Omental fat pad (tissue), 4 donors: Measurements from ENCODE around the gene PLCG1. TPM values are rescaled to one million over a fixed set of nuclear protein-coding genes. Genes with fewer than 3 reads are reported as not detected.

Source experiments
- ATAC-seq: fragments of 150-250 bp; one replicate; pipeline ENCODE4 v1.9.1; 2016; ENCODE audit warnings: mild to moderate bottlenecking, moderate library complexity; ENCODE audit not compliant: low FRiP score
- DNase-seq: peaks from one replicate; pipeline ENCODE4 v3.0.0-alpha.2; 2019; ENCODE audit warnings: low spot score
- total RNA-seq, 4 donors: library from RNA; depleted of rRNA; stranded (reverse); fragments of >200 nt; gene quantifications; one replicate each; pipeline ENCODE4 v1.1.0, GENCODE V29; 2016
- TF ChIP-seq, protein P1 (sequence below), 3 donors: fragments of 450-650 bp; IDR thresholded peaks; one replicate each; pipeline ENCODE4 v1.5.1; 2016 to 2017; ENCODE audit warnings: antibody characterized with exemption in 3 of 3, mild to moderate bottlenecking in 3 of 3, moderate library complexity in 2 of 3

PLCG1 gene
- total RNA-seq, 4 donors from 2014 or later: 43.9 to 189 (median 63.1) TPM

DNA sequence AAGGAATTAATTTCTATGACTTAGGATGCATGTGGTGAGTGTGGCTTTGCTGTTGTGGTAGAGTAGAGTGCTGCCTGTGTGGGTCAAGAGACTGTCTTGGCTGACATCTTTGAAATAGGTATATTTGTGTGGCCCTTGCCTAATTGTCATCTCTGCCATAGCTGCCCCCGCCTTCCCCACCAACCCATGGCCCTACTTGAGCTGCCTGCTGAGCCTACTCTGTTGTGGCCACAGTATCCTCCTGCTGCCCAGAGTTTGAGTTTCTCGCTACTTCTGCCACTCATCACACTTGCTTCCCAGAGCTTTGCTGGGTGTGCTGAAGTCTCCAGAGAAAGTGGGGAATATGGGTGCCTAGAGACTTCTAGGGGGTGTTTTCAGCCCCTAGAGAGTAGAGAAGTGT lies 8.0 kb downstream of the PLCG1 start:
- ATAC-seq (no peak), DNase-seq (no peak)

DNA sequence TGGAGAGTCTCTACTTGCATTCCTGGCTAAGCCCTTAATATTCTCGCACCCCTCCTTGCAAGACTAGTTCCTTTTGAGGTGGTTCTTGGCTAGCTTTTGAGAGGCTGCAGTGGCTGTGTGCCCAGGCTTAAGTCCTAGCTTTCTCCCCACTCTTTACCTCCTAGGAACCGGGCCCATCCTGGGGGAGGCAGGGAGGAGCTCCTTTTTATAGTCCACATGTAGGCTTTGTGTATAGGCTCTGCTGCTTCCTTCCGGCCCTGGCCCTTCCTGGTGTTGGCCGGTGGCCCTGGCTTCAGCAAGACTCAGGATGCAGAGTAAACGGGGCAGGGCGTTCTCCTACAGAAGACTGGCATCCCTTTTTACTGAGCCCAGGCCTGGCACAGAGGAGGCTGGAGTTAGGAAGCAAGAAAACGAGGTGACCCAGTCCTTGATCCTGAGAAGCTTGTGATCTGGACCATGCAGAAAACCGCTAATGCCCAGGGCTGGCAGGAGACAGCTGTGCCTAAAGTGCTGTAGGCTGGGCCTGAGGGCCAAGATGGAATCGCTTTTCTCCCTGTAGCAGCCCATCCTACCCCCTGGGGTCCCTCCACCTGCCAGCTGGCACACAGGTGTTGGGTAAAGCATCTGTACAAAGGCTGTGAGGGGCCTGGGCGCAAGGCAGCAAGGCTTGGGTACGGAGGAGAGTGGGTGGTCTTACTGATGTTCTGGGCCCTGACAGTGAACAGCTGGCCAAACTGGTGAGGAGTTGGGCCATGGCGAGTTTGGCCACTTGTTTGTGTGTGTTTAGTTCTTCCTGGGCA lies 8.7 kb downstream of the PLCG1 start:
- TF ChIP-seq, protein P1, sequence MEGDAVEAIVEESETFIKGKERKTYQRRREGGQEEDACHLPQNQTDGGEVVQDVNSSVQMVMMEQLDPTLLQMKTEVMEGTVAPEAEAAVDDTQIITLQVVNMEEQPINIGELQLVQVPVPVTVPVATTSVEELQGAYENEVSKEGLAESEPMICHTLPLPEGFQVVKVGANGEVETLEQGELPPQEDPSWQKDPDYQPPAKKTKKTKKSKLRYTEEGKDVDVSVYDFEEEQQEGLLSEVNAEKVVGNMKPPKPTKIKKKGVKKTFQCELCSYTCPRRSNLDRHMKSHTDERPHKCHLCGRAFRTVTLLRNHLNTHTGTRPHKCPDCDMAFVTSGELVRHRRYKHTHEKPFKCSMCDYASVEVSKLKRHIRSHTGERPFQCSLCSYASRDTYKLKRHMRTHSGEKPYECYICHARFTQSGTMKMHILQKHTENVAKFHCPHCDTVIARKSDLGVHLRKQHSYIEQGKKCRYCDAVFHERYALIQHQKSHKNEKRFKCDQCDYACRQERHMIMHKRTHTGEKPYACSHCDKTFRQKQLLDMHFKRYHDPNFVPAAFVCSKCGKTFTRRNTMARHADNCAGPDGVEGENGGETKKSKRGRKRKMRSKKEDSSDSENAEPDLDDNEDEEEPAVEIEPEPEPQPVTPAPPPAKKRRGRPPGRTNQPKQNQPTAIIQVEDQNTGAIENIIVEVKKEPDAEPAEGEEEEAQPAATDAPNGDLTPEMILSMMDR (IDR thresholded peaks at IDR 0.05): no peak
- ATAC-seq: no peak
- no peak for DNase-seq

More for the DNA sequence above, 8.0 kb downstream of the PLCG1 start:
- TF ChIP-seq, protein P1 (IDR thresholded peaks at IDR 0.05): no peak

DNA sequence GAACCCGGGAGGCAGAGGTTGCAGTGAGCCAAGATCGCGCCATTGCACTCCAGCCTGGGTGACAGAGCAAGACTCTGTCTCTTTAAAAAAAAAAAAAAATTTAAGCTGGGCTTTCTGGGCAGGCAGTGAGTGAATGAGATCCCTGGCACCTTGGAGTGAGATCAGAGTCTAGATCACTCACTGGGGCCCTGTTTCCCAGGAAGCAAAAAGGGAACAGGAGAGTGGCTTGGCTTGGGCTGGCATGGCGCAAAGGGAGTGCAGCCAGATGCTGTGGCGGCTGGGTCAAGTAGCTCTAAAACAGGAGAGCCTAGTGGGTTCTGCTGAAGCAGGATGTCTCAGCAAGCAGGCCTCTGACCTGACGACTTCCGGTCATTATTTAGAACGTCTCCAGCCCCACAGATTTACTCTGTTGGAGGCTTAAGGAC lies 10.4 kb downstream of the PLCG1 start:
- no peak for ATAC-seq
- DNase-seq: no peak
- TF ChIP-seq, protein P1 (IDR thresholded peaks at IDR 0.05): no peak

DNA sequence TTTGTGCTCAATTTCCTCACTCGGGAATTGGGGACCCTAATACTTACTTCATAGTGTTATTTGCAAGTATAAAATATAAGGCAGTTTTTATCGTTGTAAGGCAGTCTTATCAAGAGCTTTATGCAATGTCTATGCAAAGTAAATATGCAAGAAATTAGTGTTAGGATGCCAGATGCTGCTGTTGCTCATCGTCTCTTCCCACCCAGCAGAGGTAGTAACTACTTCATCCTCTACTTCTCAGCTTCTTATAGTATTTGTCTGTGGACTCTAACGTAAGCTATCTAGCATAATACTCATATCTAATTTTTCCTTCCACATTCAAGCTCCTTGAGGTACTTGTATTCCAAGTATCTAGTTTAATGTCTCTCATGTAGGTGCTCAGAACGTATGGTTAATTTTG lies 11.6 kb downstream of the PLCG1 start:
- TF ChIP-seq, protein P1 (IDR thresholded peaks at IDR 0.05): no peak
- ATAC-seq: no peak
- no peak for DNase-seq

DNA sequence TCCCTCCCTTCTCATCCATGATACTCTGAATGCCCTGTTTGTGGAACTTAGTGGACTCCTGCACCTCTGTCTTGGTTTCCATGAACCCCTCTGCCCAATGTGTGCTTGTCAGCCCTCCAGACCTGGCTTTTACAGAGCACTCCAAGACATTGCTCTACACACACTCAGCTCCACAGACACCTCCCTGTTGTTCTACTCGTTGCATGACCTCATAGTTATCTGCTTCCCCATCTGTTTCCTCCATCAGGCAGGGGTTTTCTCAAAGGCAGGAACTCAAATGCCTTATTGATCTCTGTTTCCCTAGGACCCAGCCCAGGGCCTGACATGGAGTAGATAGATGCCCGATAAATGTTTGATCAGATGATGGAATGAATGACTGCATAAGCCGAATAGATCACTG lies 13.3 kb downstream of the PLCG1 start:
- TF ChIP-seq, protein P1 (IDR thresholded peaks at IDR 0.05): no peak
- ATAC-seq (no peak), DNase-seq (no peak)

DNA sequence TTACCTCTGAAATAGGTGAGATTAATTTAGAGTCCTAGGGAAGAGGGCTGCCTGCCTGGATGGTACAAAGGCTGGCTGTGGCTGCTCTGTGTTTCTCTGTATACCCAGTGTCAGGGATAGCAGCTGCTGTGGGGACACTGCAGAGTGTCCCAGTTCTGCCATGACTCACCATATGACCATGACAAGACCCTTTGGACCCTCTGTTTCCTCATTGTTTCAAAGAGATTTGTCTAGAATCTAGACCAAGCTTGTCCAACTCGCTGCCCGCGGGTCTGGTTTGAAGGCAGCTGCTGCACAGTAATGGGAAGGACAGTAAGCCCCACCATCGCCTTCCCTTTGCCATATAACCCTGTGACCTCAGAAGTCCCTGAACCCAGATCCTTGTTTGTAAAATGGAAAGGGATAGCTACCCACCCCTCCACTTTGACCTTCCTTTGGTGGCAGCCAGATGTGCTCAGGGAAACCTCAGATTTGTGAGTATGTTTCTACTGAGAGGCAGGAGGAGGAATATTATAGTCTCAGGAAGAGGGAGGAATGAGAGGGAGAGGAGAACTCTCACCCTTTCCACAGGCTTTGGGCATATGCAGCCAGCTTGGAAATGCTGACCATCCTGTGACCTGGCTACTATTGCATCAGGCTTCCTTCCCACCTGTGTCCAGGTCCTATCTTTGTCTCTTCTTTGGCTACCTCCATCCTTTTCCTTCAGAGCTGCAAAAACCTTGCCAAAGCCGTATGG lies 14.0 kb downstream of the PLCG1 start:
- TF ChIP-seq, protein P1 (IDR thresholded peaks at IDR 0.05): no peak
- ATAC-seq (no peak), DNase-seq (no peak)
